B cell (primary cell): ENCODE measurements around the gene KCNK1. TPM values are rescaled to one million over a fixed set of nuclear protein-coding genes. Genes with fewer than 3 reads are reported as not detected.

ENCODE experiments used
- ATAC-seq: fragments of 200-7000 bp; cut with Tn5 transposase; one replicate; pipeline ENCODE4 v1.10.0; 2021; ENCODE audit warnings: low read depth, mild to moderate bottlenecking, moderate number of reproducible peaks, moderate library complexity
- CTCF ChIA-PET: fragments of 350-600 bp; sonication (Branson Sonifier 250); formaldehyde crosslinking; loops from one replicate; lab custom pipeline; 2021; ENCODE audit warnings: antibody characterized with exemption, inconsistent platforms; lab: Charles Lee
- POLR2A ChIA-PET: fragments of 350-600 bp; sonication (Branson Sonifier 250); formaldehyde crosslinking; loops from one replicate; lab custom pipeline; 2021; ENCODE audit warnings: antibody characterized with exemption; lab: Charles Lee
- DNase-seq: peaks from one replicate; pipeline ENCODE4 v3.0.0; 2013
- H2AFZ ChIP-seq: 2 replicates; pipeline ENCODE4 v1.6.1; 2012; ENCODE audit warnings: mild to moderate bottlenecking, low read depth, low read length; ENCODE audit not compliant: insufficient read depth, poor library complexity, severe bottlenecking
- H3K27ac ChIP-seq, 2 donors: 1 replicate in 1 of 2; 2 replicates in 1 of 2; pipeline ENCODE4 v1.5.1; 2012 to 2013; ENCODE audit warnings: low read length in 2 of 2, mild to moderate bottlenecking in 2 of 2, moderate library complexity in 1 of 2
- H3K27me3 ChIP-seq, 4 experiments: fragments of 200-600 bp in 1 of 4; sonication (generic) in 1 of 4; replicated peaks in 1 of 4; 1 replicate in 2 of 4; 2 replicates in 2 of 4; pipeline versions ENCODE4 v1.6.1 to v1.7.0; 2013 to 2016; ENCODE audit warnings: low read length in 3 of 4, mild to moderate bottlenecking in 2 of 4, mixed read lengths in 1 of 4, moderate library complexity in 1 of 4; ENCODE audit not compliant: insufficient read depth in 4 of 4, control insufficient read depth in 3 of 4; ENCODE audit errors: control extremely low read depth in 1 of 4
- H3K36me3 ChIP-seq, 2 experiments: replicated peaks in 1 of 2; 1 replicate in 1 of 2; 2 replicates in 1 of 2; pipeline versions ENCODE4 v1.6.1 to v1.7.1; 2013; ENCODE audit warnings: low read length in 1 of 2; ENCODE audit not compliant: insufficient read depth in 2 of 2, control insufficient read depth in 1 of 2; ENCODE audit errors: control extremely low read depth in 1 of 2, extremely low read depth in 1 of 2
- H3K4me1 ChIP-seq, 2 donors: fragments of 200-600 bp in 1 of 2; sonication (generic) in 1 of 2; 1 replicate in 1 of 2; 2 replicates in 1 of 2; pipeline versions ENCODE4 v1.5.1 to v1.6.1; 2013 to 2017; ENCODE audit warnings: low read length in 2 of 2; ENCODE audit not compliant: control insufficient read depth in 2 of 2, insufficient read depth in 2 of 2
- H3K4me2 ChIP-seq: replicated peaks from 2 replicates; pipeline ENCODE3; 2012; ENCODE audit warnings: mild to moderate bottlenecking, low read depth, low read length; ENCODE audit not compliant: poor library complexity, severe bottlenecking
- H3K4me3 ChIP-seq, 5 experiments: fragments of 200-600 bp in 1 of 5; sonication (generic) in 1 of 5; 1 replicate in 3 of 5; 2 replicates in 2 of 5; pipeline versions ENCODE4 v1.5.1 to v1.7.0; 2011 to 2016; ENCODE audit warnings: low read length in 4 of 5, mild to moderate bottlenecking in 4 of 5, low read depth in 2 of 5, control low read depth in 1 of 5, moderate library complexity in 1 of 5; ENCODE audit not compliant: insufficient read depth in 1 of 5; ENCODE audit errors: control extremely low read depth in 1 of 5, extremely low read depth in 1 of 5
- H3K79me2 ChIP-seq: fragments of 200-600 bp; sonication (generic); one replicate; pipeline ENCODE4 v1.6.0; 2016; ENCODE audit warnings: low read length; ENCODE audit not compliant: control insufficient read depth, insufficient read depth
- H3K9ac ChIP-seq: fragments of 200-600 bp; sonication (generic); 2 replicates; pipeline ENCODE4 v1.6.1; 2017; ENCODE audit warnings: mild to moderate bottlenecking, low read length, moderate library complexity
- H3K9me3 ChIP-seq, 3 donors: one replicate each; pipeline versions ENCODE4 v1.6.1 to v1.7.1; 2013; ENCODE audit warnings: low read length in 2 of 3; ENCODE audit not compliant: control insufficient read depth in 2 of 3, insufficient read depth in 1 of 3; ENCODE audit errors: control extremely low read depth in 1 of 3
- H4K20me1 ChIP-seq: 2 replicates; pipeline ENCODE4 v1.6.0; 2012; ENCODE audit warnings: mild to moderate bottlenecking, low read length; ENCODE audit not compliant: insufficient read depth, control insufficient read depth, poor library complexity, severe bottlenecking
- H3K27ac Mint-ChIP-seq: one replicate; pipeline ENCODE4 v1.8.0; 2021; ENCODE audit warnings: mixed read lengths
- H3K27me3 Mint-ChIP-seq: one replicate; pipeline ENCODE4 v1.8.0; 2021; ENCODE audit warnings: mixed read lengths
- H3K4me1 Mint-ChIP-seq: one replicate; pipeline ENCODE4 v1.8.0; 2021; ENCODE audit warnings: mixed read lengths
- H3K4me3 Mint-ChIP-seq: one replicate; pipeline ENCODE4 v1.8.0; 2021; ENCODE audit warnings: mixed read lengths
- H3K9me3 Mint-ChIP-seq: one replicate; pipeline ENCODE4 v1.8.0; 2022; ENCODE audit warnings: mixed read lengths; ENCODE audit not compliant: insufficient read depth
- CTCF ChIP-seq: fragments of 200-600 bp; IDR thresholded peaks from one replicate; pipeline ENCODE4 v1.8.0; 2022; ENCODE audit warnings: antibody characterized with exemption, mild to moderate bottlenecking
- EZH2 ChIP-seq: IDR thresholded peaks from 2 replicates; pipeline ENCODE4 v1.6.1; 2012; ENCODE audit warnings: borderline replicate concordance, low read depth, mild to moderate bottlenecking, moderate library complexity, low read length; ENCODE audit not compliant: insufficient read depth, poor library complexity, severe bottlenecking
- WGBS: methylation state at CpG from one replicate; pipeline ENCODE4 v1.1.5; 2013; ENCODE audit warnings: missing lambda C conversion rate; ENCODE audit not compliant: insufficient coverage; 5-methylcytosine and 5-hydroxymethylcytosine counted together
- intact Hi-C: fragments of 100-400 bp; cut with micrococcal nuclease; formaldehyde crosslinking; loops from one replicate; pipeline ENCODE4 v1.10.0; 2022
- polyA plus RNA-seq: library from polyadenylated mRNA; depleted of rRNA; stranded (reverse); fragments of >200 nt; gene quantifications from 2 replicates; pipeline ENCODE4 v1.2.3, GENCODE V29; 2012
- total RNA-seq, 2 donors: library from RNA; stranded (reverse); fragments of 120-200 nt in 1 of 2; gene quantifications; 1 replicate in 1 of 2; 2 replicates in 1 of 2; pipeline versions ENCODE4 v1.2.3 to v1.2.4, GENCODE V29; 2013 to 2022

KCNK1 gene
- total and polyA plus RNA-seq, 2 donors (not counting 1 experiment from before 2014, with no cell fraction given): not detected

- H3K4me1 ChIP-seq: no peaks in the 10 kb centered on the region
- Mint-ChIP-seq H3K27me3 (peaks cover 14% of the 10 kb centered on the region), H3K27ac (no peak overlapping the region), H3K9me3 (no peaks in the 10 kb centered on the region), H3K4me3 (no peak overlapping the region), H3K4me1 (no peaks in the 10 kb centered on the region)
- H3K4me3 ChIP-seq: no peak overlapping the region
- POLR2A ChIA-PET: no interaction called here
- 90% methylated on average over 4 of the region's 4 CpGs for WGBS
- H3K36me3 ChIP-seq: no peaks in the 10 kb centered on the region
- no peak overlapping the region for H3K9ac ChIP-seq
- ATAC-seq: no peak
- peaks cover 0 to 6% (median 0%) of the 10 kb centered on the region in 3 donors for H3K9me3 ChIP-seq
- H3K27me3 ChIP-seq: no peaks in the 10 kb centered on the region
- CTCF ChIA-PET: no interaction called here
- H3K27ac ChIP-seq: no peak overlapping the region
- H2AFZ ChIP-seq: no peak overlapping the region
- H3K4me2 ChIP-seq: no peak overlapping the region
- DNase-seq: no peak
- intact Hi-C loops: no loop called here
- H3K79me2 ChIP-seq: no peaks in the 10 kb centered on the region
- no peaks in the 10 kb centered on the region for H4K20me1 ChIP-seq
- no peak for TF ChIP-seq CTCF
- TF ChIP-seq EZH2: no peak
Measured at GRCh38 chr1:233625510-233625981, 11.6 kb downstream of the KCNK1 start.

GRCh38 chr1:233627376-233627775 lies 13.5 kb downstream of the KCNK1 start:
- H3K27me3 Mint-ChIP-seq: peaks cover 7% of the 10 kb centered on the region
- Histone ChIP-seq H4K20me1 (no peaks in the 10 kb centered on the region), H3K9me3 (peaks cover 0 to 6% (median 0%) of the 10 kb centered on the region in 3 donors), H3K4me1 (no peaks in the 10 kb centered on the region), H3K36me3 (no peaks in the 10 kb centered on the region), H3K27me3 (no peaks in the 10 kb centered on the region), H3K27ac (no peak overlapping the region), H3K79me2 (no peaks in the 10 kb centered on the region), H3K4me3 (no peak overlapping the region), H2AFZ (no peak overlapping the region), H3K4me2 (no peak overlapping the region), H3K9ac (no peak overlapping the region)
- H3K9me3 Mint-ChIP-seq: no peaks in the 10 kb centered on the region
- no peak overlapping the region for H3K4me3 Mint-ChIP-seq
- WGBS: 100% methylated on average over 8 of the region's 11 CpGs
- TF ChIP-seq EZH2: no peak
- intact Hi-C loops: no loop called here
- H3K4me1 Mint-ChIP-seq: no peaks in the 10 kb centered on the region
- no peak for ATAC-seq
- no peak overlapping the region for H3K27ac Mint-ChIP-seq
- CTCF ChIA-PET: no interaction called here
- DNase-seq: no peak
- POLR2A ChIA-PET: no interaction called here
